Smooth muscle cell (in vitro differentiated cells): ENCODE measurements around the gene AURKB. TPM values are rescaled to one million over a fixed set of nuclear protein-coding genes. Genes with fewer than 3 reads are reported as not detected.

Source experiments
- DNase-seq: peaks from one replicate; lab custom pipeline; 2025; ENCODE audit not compliant: unreplicated experiment; lab: John Stamatoyannopoulos, UW
- H2AFZ ChIP-seq: fragments of 200-600 bp; sonication (generic); 2 replicates; pipeline ENCODE4 v1.6.0; 2016; ENCODE audit warnings: antibody characterized with exemption, low read depth, mild to moderate bottlenecking
- H3F3A ChIP-seq: fragments of 200-600 bp; sonication (generic); 2 replicates; pipeline ENCODE4 v1.6.0; 2017; ENCODE audit warnings: antibody characterized with exemption, low read depth
- H3K27ac ChIP-seq: fragments of 200-600 bp; sonication (generic); 2 replicates; pipeline ENCODE4 v1.5.1; 2016; ENCODE audit warnings: low read depth, mild to moderate bottlenecking
- H3K27me3 ChIP-seq: fragments of 200-600 bp; sonication (generic); 2 replicates; pipeline ENCODE4 v1.6.1; 2016; ENCODE audit warnings: low read depth, mild to moderate bottlenecking
- H3K36me3 ChIP-seq: fragments of 200-600 bp; sonication (generic); 2 replicates; pipeline ENCODE4 v1.5.1; 2016; ENCODE audit warnings: low read depth
- H3K4me1 ChIP-seq: fragments of 200-600 bp; sonication (generic); 2 replicates; pipeline ENCODE4 v1.5.1; 2016; ENCODE audit warnings: low read depth
- H3K4me2 ChIP-seq: fragments of 200-600 bp; sonication (generic); 2 replicates; pipeline ENCODE4 v1.6.0; 2016; ENCODE audit warnings: mild to moderate bottlenecking
- H3K4me3 ChIP-seq: fragments of 200-600 bp; sonication (generic); 2 replicates; pipeline ENCODE4 v1.5.1; 2016; ENCODE audit warnings: mild to moderate bottlenecking
- H3K79me2 ChIP-seq: fragments of 200-600 bp; sonication (generic); 2 replicates; pipeline ENCODE4 v1.6.0; 2016; ENCODE audit warnings: low read depth, mild to moderate bottlenecking
- H3K9ac ChIP-seq: fragments of 200-600 bp; sonication (generic); 2 replicates; pipeline ENCODE4 v1.6.0; 2016; ENCODE audit warnings: low read depth
- H3K9me3 ChIP-seq: fragments of 200-600 bp; sonication (generic); replicated peaks from 2 replicates; pipeline ENCODE4 v1.5.1; 2016; ENCODE audit warnings: low read depth
- H4K20me1 ChIP-seq: fragments of 200-600 bp; sonication (generic); 2 replicates; pipeline ENCODE4 v1.6.0; 2016; ENCODE audit warnings: low read depth
- WGBS: methylation state at CpG from one replicate; pipeline ENCODE4 v1.1.7; 2016; ENCODE audit warnings: low lambda C conversion rate; 5-methylcytosine and 5-hydroxymethylcytosine counted together
- polyA plus RNA-seq: library from polyadenylated mRNA; unstranded; fragments of >200 nt; fragmentation: Nextera tagmentation; extraction: Ambion mirVana; gene quantifications from 2 replicates; pipeline ENCODE4 v1.2.1, GENCODE V29; 2016
- total RNA-seq: library from RNA; depleted of rRNA; stranded (reverse); fragments of >200 nt; gene quantifications from 2 replicates; pipeline ENCODE4 v1.2.3, GENCODE V29; 2014
- TF ChIP-seq, protein P1 (sequence below): fragments of 200-600 bp; sonication (generic); IDR thresholded peaks from 2 replicates; pipeline ENCODE4 v1.5.1; 2017; ENCODE audit warnings: borderline replicate concordance, mild to moderate bottlenecking, antibody characterized with exemption; ENCODE audit not compliant: insufficient read depth, poor library complexity, severe bottlenecking

The AURKB gene
- total and polyA plus RNA-seq, 2 experiments from 2014 or later: 16.6 to 33.5 TPM

DNA sequence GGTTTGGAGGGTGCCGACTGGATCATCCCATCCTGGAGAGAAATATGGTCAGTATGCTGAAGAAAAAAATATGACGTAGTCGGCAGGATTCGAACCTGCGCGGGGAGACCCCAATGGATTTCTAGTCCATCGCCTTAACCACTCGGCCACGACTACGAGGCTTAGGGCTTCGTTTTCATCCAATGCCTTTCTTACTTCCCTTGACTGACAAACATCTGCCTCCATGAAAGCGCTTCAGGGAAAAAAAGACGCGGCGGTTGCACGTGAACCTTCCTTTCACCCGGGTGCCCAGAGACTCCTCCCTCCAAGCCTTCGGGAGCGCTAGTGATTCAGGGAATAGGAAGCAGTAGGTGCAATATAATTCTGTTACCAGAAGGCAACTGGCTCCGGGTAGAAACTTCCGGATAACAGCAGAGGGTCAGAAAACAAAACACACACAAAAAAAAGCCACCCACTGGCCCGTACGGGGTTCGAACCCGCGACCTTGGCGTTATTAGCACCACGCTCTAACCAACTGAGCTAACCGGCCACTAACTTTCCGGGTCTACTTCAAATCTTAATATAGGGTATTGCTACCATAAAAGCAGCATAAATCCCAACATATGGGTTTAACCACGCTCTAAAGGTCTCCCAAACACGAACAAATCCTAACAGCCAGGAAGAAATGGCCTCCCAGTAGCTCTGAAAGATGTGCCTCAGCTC is 16.3 kb upstream of the AURKB start:
- Histone ChIP-seq H3K4me1 (no peaks in the 10 kb centered on the region), H3K4me2 (peak overlapping the region; percentile 79), H3K27ac (peak overlapping the region; percentile 77), H3K9me3 (no peaks in the 10 kb centered on the region), H3K36me3 (no peaks in the 10 kb centered on the region), H3K9ac (peak overlapping the region; percentile 28), H3K79me2 (no peaks in the 10 kb centered on the region), H2AFZ (no peak overlapping the region), H3F3A (peaks cover 10% of the 10 kb centered on the region), H3K4me3 (peak overlapping the region; percentile 40), H3K27me3 (no peaks in the 10 kb centered on the region), H4K20me1 (no peaks in the 10 kb centered on the region)
- DNase-seq: peak; percentile 62
- TF ChIP-seq, protein P1, sequence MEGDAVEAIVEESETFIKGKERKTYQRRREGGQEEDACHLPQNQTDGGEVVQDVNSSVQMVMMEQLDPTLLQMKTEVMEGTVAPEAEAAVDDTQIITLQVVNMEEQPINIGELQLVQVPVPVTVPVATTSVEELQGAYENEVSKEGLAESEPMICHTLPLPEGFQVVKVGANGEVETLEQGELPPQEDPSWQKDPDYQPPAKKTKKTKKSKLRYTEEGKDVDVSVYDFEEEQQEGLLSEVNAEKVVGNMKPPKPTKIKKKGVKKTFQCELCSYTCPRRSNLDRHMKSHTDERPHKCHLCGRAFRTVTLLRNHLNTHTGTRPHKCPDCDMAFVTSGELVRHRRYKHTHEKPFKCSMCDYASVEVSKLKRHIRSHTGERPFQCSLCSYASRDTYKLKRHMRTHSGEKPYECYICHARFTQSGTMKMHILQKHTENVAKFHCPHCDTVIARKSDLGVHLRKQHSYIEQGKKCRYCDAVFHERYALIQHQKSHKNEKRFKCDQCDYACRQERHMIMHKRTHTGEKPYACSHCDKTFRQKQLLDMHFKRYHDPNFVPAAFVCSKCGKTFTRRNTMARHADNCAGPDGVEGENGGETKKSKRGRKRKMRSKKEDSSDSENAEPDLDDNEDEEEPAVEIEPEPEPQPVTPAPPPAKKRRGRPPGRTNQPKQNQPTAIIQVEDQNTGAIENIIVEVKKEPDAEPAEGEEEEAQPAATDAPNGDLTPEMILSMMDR: no peak
- WGBS: 3% methylated on average over 32 of the region's 32 CpGs

DNA sequence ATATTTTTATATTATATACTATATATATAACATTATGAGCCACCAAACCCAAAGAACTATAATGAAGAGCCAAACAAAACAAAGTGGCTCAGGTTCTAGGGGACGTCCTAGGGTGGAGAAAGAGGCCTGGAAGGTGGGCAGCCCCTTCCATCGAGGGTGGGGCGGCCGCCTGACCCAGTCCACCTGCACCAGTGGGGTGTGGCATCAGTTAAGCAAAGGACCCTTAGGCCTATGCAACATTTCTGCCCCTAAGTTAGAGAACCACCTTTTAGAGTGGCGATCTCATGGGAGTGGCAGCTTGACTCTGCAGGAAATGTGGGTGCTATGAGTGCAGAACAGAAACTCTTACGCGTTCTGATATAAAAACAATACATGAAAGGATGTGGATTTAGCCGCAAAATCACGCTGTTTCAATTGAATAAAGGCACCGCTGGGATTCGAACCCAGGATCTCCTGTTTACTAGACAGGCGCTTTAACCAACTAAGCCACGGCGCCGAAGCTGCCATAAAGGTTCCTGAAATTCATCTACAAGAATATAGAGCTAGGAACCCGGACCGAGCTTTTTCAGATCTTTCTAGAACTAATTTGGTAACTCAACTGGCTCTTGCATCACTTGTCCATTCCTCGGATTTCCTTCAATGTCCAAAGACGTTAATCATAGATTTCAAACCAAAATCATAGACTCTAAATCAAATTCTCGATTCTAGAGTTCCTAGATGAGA is 15.6 kb upstream of the AURKB start:
- DNase-seq: peak; percentile 38
- WGBS: 24% methylated on average over 20 of the region's 20 CpGs
- Histone ChIP-seq H3K79me2 (no peaks in the 10 kb centered on the region), H3K4me3 (peak overlapping the region; percentile 40), H3K4me2 (peak overlapping the region; percentile 79), H3K9me3 (no peaks in the 10 kb centered on the region), H4K20me1 (no peaks in the 10 kb centered on the region), H3K4me1 (no peaks in the 10 kb centered on the region), H2AFZ (no peak overlapping the region), H3F3A (peaks cover 10% of the 10 kb centered on the region), H3K27me3 (no peaks in the 10 kb centered on the region), H3K9ac (peak overlapping the region; percentile 28), H3K36me3 (no peaks in the 10 kb centered on the region), H3K27ac (peak overlapping the region; percentile 77)
- TF ChIP-seq, protein P1: no peak

DNA sequence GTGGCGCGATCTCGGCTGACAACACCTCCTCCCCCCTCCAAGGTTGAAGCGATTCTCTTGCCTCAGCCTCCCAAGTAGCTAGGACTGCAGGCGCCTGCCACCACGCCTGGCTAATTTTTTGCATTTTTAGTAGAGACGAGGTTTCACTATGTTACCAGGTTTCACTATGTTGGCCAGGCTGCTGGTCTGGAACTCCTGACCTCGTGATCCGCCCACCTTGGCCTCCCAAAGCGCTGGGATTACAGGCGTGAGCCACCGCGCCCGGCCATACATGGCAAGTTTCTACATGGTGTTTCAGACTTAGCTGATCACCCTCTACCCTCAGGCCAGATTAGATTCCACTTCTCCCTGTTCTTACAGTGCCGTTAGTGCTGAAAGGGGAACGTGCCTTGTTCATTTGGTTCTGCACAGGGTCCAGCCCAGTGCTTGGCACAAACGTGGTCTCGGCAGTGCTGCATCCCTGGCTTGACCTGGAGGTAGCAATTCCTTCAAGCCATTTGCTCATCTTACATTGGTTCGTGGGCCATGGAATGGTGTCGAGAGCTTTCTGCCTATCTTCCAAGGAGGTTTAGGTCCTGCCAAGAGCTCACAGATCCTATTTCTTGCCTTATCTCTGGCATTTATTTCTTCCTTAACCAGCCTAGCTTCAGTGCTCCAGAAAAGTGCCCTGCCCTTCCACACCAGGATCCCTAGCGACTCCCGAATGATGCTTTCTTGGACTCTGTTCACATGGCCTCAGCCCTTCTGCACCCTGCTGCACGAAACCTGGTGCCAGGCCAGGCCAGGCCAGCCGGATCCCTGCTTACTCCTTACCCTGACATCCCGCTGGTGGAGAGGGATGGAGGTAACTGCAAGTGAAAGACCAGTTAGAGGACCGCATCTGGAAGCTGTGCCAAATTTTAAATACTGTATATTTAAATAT is 14.8 kb upstream of the AURKB start:
- peaks cover 2% of the 10 kb centered on the region for H3K4me1 ChIP-seq

More for the DNA sequence above, 14.8 kb upstream of the AURKB start:
- H3K9me3 ChIP-seq: no peaks in the 10 kb centered on the region
- 95% methylated on average over 26 of the region's 26 CpGs for WGBS
- no peaks in the 10 kb centered on the region for H4K20me1 ChIP-seq
- no peaks in the 10 kb centered on the region for H3K36me3 ChIP-seq
- DNase-seq: no peak
- H3K9ac ChIP-seq: no peak overlapping the region
- TF ChIP-seq, protein P1: no peak
- H3K27me3 ChIP-seq: no peaks in the 10 kb centered on the region
- no peak overlapping the region for H3K27ac ChIP-seq
- peaks cover 10% of the 10 kb centered on the region for H3F3A ChIP-seq
- H3K4me3 ChIP-seq: no peak overlapping the region
- H2AFZ ChIP-seq: no peak overlapping the region
- H3K79me2 ChIP-seq: no peaks in the 10 kb centered on the region
- H3K4me2 ChIP-seq: no peak overlapping the region
